OCI-LY7 (cell line): ENCODE data around the gene ZFP36L1. TPM values are rescaled to one million over a fixed set of nuclear protein-coding genes. Genes with fewer than 3 reads are reported as not detected.

Source experiments
- BruUV-seq: library from RNA; stranded (reverse); fragments of 400-500 nt; replicated peaks from 2 replicates; lab custom pipeline; 2021; lab: Mats Ljungman, UMichigan
- CTCF ChIA-PET: fragments of 300-600 bp; sonication (Branson Sonifier 250); formaldehyde crosslinking; loops from one replicate; lab custom pipeline; 2022; ENCODE audit warnings: antibody characterized with exemption; ENCODE audit not compliant: unreplicated experiment; lab: Charles Lee
- POLR2A ChIA-PET: fragments of 300-600 bp; sonication (Branson Sonifier 250); formaldehyde crosslinking; loops from one replicate; lab custom pipeline; 2022; ENCODE audit warnings: antibody characterized with exemption; lab: Charles Lee
- DNase-seq: peaks from one replicate; pipeline ENCODE4 v3.0.0-alpha.2; 2015; ENCODE audit warnings: low spot score
- H2AFZ ChIP-seq: fragments of 200-600 bp; sonication (generic), shearing (Covaris generic); 2 replicates; pipeline ENCODE4 v1.6.1; 2014; ENCODE audit warnings: mild to moderate bottlenecking, antibody characterized with exemption, low read length, moderate library complexity
- H3K27ac ChIP-seq: fragments of 200-600 bp; sonication (generic); 2 replicates; pipeline ENCODE4 v1.5.1; 2014; ENCODE audit warnings: mixed run types, low read depth, mild to moderate bottlenecking, moderate library complexity, low read length, inconsistent platforms; ENCODE audit not compliant: poor library complexity, severe bottlenecking
- H3K36me3 ChIP-seq: fragments of 200-600 bp; sonication (generic); 2 replicates; pipeline ENCODE4 v1.6.1; 2014; ENCODE audit warnings: mild to moderate bottlenecking, antibody characterized with exemption, low read length, moderate library complexity, mixed read lengths; ENCODE audit not compliant: insufficient read depth
- H3K4me1 ChIP-seq: fragments of 200-600 bp; sonication (generic); 2 replicates; pipeline ENCODE4 v1.5.1; 2014; ENCODE audit warnings: mild to moderate bottlenecking, low read length; ENCODE audit not compliant: insufficient read depth, poor library complexity, severe bottlenecking
- H3K4me2 ChIP-seq: fragments of 200-600 bp; sonication (generic); 2 replicates; pipeline ENCODE4 v1.6.1; 2014; ENCODE audit warnings: mild to moderate bottlenecking, low read length
- H3K4me3 ChIP-seq: fragments of 200-600 bp; sonication (generic); 2 replicates; pipeline ENCODE4 v1.5.1; 2014; ENCODE audit warnings: mild to moderate bottlenecking, low read depth, low read length; ENCODE audit not compliant: poor library complexity, severe bottlenecking
- H3K79me2 ChIP-seq: fragments of 200-600 bp; sonication (generic); 2 replicates; pipeline ENCODE4 v1.6.1; 2016; ENCODE audit warnings: low read depth, mild to moderate bottlenecking, low read length, moderate library complexity, mixed read lengths; ENCODE audit not compliant: insufficient read depth
- H3K9me2 ChIP-seq: fragments of 200-600 bp; sonication (generic); 2 replicates; pipeline ENCODE4 v1.6.1; 2016; ENCODE audit warnings: mild to moderate bottlenecking, low read length, mixed read lengths; ENCODE audit not compliant: insufficient read depth
- H3K9me3 ChIP-seq: fragments of 200-600 bp; sonication (generic); 2 replicates; pipeline ENCODE4 v1.6.1; 2014; ENCODE audit warnings: mild to moderate bottlenecking, mixed run types, low read length, mixed read lengths
- H4K20me1 ChIP-seq: fragments of 200-600 bp; sonication (generic); 2 replicates; pipeline ENCODE4 v1.6.1; 2014; ENCODE audit warnings: mild to moderate bottlenecking, antibody characterized with exemption, low read length, moderate library complexity, mixed read lengths; ENCODE audit not compliant: insufficient read depth
- EZH2phosphoT487 ChIP-seq: fragments of 200-600 bp; sonication (generic); IDR thresholded peaks from 2 replicates; pipeline ENCODE4 v1.6.1; 2018; ENCODE audit warnings: low read depth, borderline replicate concordance, mild to moderate bottlenecking, mixed run types, antibody characterized with exemption, low read length, moderate library complexity, mixed read lengths
- intact Hi-C: fragments of 100-400 bp; cut with micrococcal nuclease; formaldehyde crosslinking; loops from one replicate; pipeline ENCODE4 v1.10.0; 2022; ENCODE audit not compliant: unreplicated experiment
- total RNA-seq, 2 experiments: library from RNA; depleted of rRNA in 1 of 2; stranded (reverse); fragments of >200 nt in 1 of 2; shearing (Covaris generic) in 1 of 2; gene quantifications; 2 replicates each; pipeline ENCODE4 v1.2.3, GENCODE V29; 2014 to 2022
- TF ChIP-seq, protein P1 (sequence below): fragments of 200-600 bp; sonication (generic); conservative IDR thresholded peaks from 2 replicates; pipeline ENCODE4 v1.5.1; 2014; ENCODE audit warnings: mild to moderate bottlenecking, antibody characterized with exemption, low read length, moderate library complexity, mixed read lengths

ZFP36L1 gene
- total RNA-seq, 2 experiments from 2014 or later: 24.2 to 57.0 TPM

DNA sequence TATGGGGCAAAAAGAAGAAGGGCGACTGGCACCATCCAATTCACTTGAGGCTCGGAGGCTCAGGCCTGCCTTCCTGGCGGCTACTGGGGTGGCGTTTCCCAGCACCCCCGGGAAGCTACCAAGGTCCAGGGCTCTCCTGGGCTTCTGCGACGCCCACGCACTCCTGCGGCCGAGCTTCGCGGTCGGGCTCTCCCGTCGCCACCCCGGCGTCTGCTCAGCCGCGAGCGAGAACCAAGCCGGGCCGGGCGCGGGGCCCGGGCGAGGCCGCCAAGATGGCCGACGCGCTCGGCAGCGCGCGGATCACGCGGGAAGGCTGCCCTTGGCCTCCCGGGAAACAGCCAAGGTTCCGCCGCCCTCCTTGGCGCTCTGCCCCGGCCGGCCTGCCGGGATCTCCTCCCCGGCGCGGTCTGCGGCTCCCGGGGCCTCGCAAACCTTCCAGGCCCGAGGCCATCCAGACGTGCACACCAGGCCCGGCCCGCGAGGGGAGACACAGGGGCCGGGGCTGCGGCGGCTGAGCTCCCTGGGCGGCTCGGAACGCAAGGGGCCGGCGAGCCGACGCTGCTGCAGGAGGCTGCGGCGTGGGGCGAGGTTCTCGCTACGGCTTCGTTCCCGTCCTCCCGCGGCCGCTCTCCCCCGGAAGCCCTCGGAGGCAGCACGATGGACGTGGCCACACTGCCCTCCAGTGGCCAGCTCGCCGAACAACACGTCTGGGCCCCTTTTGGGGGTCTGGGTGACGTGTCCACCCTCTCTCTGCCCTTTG, 23.5 kb upstream of the ZFP36L1 start:
- H3K79me2 ChIP-seq: peaks cover 10% of the 10 kb centered on the region; the same call in 1 of the 2 replicates
- no TSS peak for BruUV-seq
- DNase-seq: peak; percentile 95
- intact Hi-C loops: loop anchor here (1.0 to 5.0 kb wide), 8 partner anchors 27 to 882 kb away; no protein-coding TSS in a partner anchor
- no peak for TF ChIP-seq EZH2phosphoT487
- TF ChIP-seq, protein P1, sequence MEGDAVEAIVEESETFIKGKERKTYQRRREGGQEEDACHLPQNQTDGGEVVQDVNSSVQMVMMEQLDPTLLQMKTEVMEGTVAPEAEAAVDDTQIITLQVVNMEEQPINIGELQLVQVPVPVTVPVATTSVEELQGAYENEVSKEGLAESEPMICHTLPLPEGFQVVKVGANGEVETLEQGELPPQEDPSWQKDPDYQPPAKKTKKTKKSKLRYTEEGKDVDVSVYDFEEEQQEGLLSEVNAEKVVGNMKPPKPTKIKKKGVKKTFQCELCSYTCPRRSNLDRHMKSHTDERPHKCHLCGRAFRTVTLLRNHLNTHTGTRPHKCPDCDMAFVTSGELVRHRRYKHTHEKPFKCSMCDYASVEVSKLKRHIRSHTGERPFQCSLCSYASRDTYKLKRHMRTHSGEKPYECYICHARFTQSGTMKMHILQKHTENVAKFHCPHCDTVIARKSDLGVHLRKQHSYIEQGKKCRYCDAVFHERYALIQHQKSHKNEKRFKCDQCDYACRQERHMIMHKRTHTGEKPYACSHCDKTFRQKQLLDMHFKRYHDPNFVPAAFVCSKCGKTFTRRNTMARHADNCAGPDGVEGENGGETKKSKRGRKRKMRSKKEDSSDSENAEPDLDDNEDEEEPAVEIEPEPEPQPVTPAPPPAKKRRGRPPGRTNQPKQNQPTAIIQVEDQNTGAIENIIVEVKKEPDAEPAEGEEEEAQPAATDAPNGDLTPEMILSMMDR: peak; percentile 90
- CTCF ChIA-PET: interaction anchor here (1.2 to 3.6 kb wide), 5 partner anchors 23 to 568 kb away, joined by 3 to 24 read pairs (median 4); partner anchors contain the start of gene ZFP36L1
- no peaks in the 10 kb centered on the region for H3K36me3 ChIP-seq
- POLR2A ChIA-PET: interaction anchor here (0.8 to 7.8 kb wide), 13 partner anchors 13 to 566 kb away, joined by 3 to 126 read pairs (median 5); partner anchors contain the start of gene ZFP36L1
- H2AFZ ChIP-seq: peak overlapping the region; percentile 69
- H3K9me2 ChIP-seq: no peaks in the 10 kb centered on the region
- peak overlapping the region; percentile 61 for H3K4me3 ChIP-seq
- H3K4me1 ChIP-seq: peaks cover 81% of the 10 kb centered on the region
- H3K4me2 ChIP-seq: peak overlapping the region; percentile 83
- H3K9me3 ChIP-seq: no peaks in the 10 kb centered on the region
- peak overlapping the region; percentile 92 for H3K27ac ChIP-seq
- no peaks in the 10 kb centered on the region for H4K20me1 ChIP-seq

DNA sequence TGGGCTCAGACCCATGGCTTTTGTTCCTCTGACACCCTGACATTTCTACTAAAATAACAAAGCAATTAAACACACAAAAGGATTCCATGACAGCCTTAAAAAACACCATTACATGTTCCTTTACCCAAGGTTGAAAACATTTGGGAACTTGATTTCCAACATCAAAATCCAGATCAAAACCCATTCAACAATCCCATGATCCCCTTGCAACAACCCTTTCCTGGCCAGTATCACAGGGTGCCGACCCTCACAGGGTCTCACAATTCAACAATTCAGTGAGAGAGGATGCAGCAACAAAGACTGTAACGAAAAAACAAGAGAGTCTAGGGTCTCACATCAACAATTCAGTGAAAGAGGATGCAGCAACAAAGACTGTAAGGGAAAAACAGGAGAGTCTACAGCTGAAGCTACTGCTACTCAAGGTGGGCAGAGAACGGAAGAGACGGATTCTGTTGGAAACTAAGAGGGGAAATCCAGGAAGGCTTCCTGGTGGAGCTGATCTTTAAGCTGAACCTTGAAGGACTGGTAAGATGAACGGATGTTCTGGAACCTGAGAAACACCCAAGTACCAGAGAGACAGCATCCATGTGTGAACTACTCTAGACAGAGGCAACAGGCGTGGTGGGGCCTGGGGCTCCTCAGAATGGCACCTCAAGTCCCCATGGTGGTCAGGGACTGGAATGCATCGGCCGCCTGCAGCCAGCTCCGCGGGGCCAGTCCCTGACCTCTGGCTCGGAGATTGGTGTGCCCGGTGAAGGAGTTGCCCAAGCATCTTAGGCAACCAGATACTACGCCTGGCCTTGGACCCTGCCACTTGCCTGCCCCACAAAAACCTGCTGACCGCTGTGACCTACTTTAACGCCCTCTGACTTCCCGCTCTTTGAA, 22.7 kb upstream of the ZFP36L1 start:
- H3K79me2 ChIP-seq: peaks cover 10% of the 10 kb centered on the region; the same call in 1 of the 2 replicates
- intact Hi-C loops: loop anchor here (1.0 to 5.0 kb wide), 9 partner anchors 26 to 881 kb away; no protein-coding TSS in a partner anchor
- CTCF ChIA-PET: interaction anchor here (0.9 to 3.6 kb wide), 4 partner anchors 9 to 568 kb away, joined by 3 to 24 read pairs (median 4); partner anchors contain the start of gene ZFP36L1

More for the DNA sequence above, 22.7 kb upstream of the ZFP36L1 start:
- no peaks in the 10 kb centered on the region for H3K9me2 ChIP-seq
- no TSS peak for BruUV-seq
- H3K4me1 ChIP-seq: peaks cover 73% of the 10 kb centered on the region
- H3K9me3 ChIP-seq: no peaks in the 10 kb centered on the region
- TF ChIP-seq EZH2phosphoT487: no peak
- TF ChIP-seq, protein P1: no peak
- H3K4me3 ChIP-seq: peak overlapping the region; percentile 61
- POLR2A ChIA-PET: interaction anchor here (0.6 to 7.8 kb wide), 13 partner anchors 9 to 565 kb away, joined by 3 to 126 read pairs (median 8); partner anchors contain the start of gene ZFP36L1
- peak; percentile 57 for DNase-seq
- no peaks in the 10 kb centered on the region for H4K20me1 ChIP-seq
- peak overlapping the region; percentile 92 for H3K27ac ChIP-seq
- H3K36me3 ChIP-seq: no peaks in the 10 kb centered on the region
- peak overlapping the region; percentile 69 for H2AFZ ChIP-seq
- peak overlapping the region; percentile 83 for H3K4me2 ChIP-seq
